GM12878 (cell line): ENCODE data around the gene CCDC27. TPM values are rescaled to one million over a fixed set of nuclear protein-coding genes. Genes with fewer than 3 reads are reported as not detected.

Source experiments
- ATF3 ChIP-seq: IDR thresholded peaks from 2 replicates; pipeline ENCODE4 v1.6.1; 2011; ENCODE audit warnings: low read depth, mild to moderate bottlenecking, low read length, moderate library complexity, borderline replicate concordance; ENCODE audit errors: extremely low read depth
- ATF7 ChIP-seq: fragments of 450-650 bp; IDR thresholded peaks from 2 replicates; pipeline ENCODE4 v1.6.1; 2016; ENCODE audit warnings: low read depth, mild to moderate bottlenecking
- BHLHE40 ChIP-seq, 2 experiments: fragments of 450-650 bp in 1 of 2; IDR thresholded peaks; 2 replicates each; pipeline ENCODE4 v1.6.1; 2011 to 2017; ENCODE audit warnings: low read depth in 2 of 2, borderline replicate concordance in 1 of 2, improper control_type of control experiment in 1 of 2, low read length in 1 of 2, mild to moderate bottlenecking in 1 of 2
- CBX3 ChIP-seq: fragments of 200-600 bp; sonication (generic); IDR thresholded peaks from 2 replicates; pipeline ENCODE4 v1.6.1; 2016; ENCODE audit warnings: low read depth, borderline replicate concordance
- DPF2 ChIP-seq: fragments of 450-650 bp; IDR thresholded peaks from 2 replicates; pipeline ENCODE4 v1.6.1; 2017; ENCODE audit warnings: mild to moderate bottlenecking
- GATAD2B ChIP-seq: fragments of 450-650 bp; conservative IDR thresholded peaks from 2 replicates; pipeline ENCODE4 v1.6.1; 2017; ENCODE audit warnings: low read depth, mild to moderate bottlenecking, moderate library complexity
- HCFC1 ChIP-seq: fragments of 150-350 bp; IDR thresholded peaks from 2 replicates; pipeline ENCODE4 v1.6.1; 2014; ENCODE audit warnings: low read length
- IKZF1 ChIP-seq: fragments of 450-650 bp; conservative IDR thresholded peaks from 2 replicates; pipeline ENCODE4 v1.6.1; 2017; ENCODE audit warnings: antibody characterized with exemption, mild to moderate bottlenecking
- MAX ChIP-seq: IDR thresholded peaks from 2 replicates; pipeline ENCODE4 v1.6.1; 2012; ENCODE audit warnings: low read depth, low read length, improper control_type of control experiment
- MLLT1 ChIP-seq: fragments of 450-650 bp; IDR thresholded peaks from 2 replicates; pipeline ENCODE4 v1.6.1; 2016; ENCODE audit warnings: mild to moderate bottlenecking
- MTA2 ChIP-seq: fragments of 450-650 bp; IDR thresholded peaks from 2 replicates; pipeline ENCODE4 v1.6.1; 2016; ENCODE audit warnings: low read depth, mild to moderate bottlenecking, moderate library complexity
- RB1 ChIP-seq: fragments of 450-650 bp; formaldehyde crosslinking; IDR thresholded peaks from 2 replicates; pipeline ENCODE4 v1.6.1; 2017; ENCODE audit warnings: mild to moderate bottlenecking, borderline replicate concordance
- RCOR1 ChIP-seq: conservative IDR thresholded peaks from 2 replicates; pipeline ENCODE4 v1.6.1; 2012; ENCODE audit warnings: low read depth, low read length, improper control_type of control experiment
- RELB ChIP-seq: fragments of 450-650 bp; IDR thresholded peaks from 2 replicates; pipeline ENCODE4 v1.6.1; 2017; ENCODE audit warnings: low read depth, mild to moderate bottlenecking, moderate library complexity
- SRF ChIP-seq, 2 experiments: IDR thresholded peaks; 2 replicates each; pipeline ENCODE4 v1.6.1; 2011; ENCODE audit warnings: low read depth in 2 of 2, low read length in 2 of 2, mild to moderate bottlenecking in 1 of 2, moderate library complexity in 1 of 2
- USF1 ChIP-seq: IDR thresholded peaks from 2 replicates; pipeline ENCODE4 v1.6.1; 2011; ENCODE audit warnings: borderline replicate concordance, low read depth, mild to moderate bottlenecking, moderate library complexity, mixed read lengths, low read length; ENCODE audit not compliant: insufficient read depth; ENCODE audit errors: extremely low read length
- ZBTB33 ChIP-seq: fragments of 450-650 bp; IDR thresholded peaks from 2 replicates; pipeline ENCODE4 v1.6.1; 2017; ENCODE audit warnings: mild to moderate bottlenecking
- ZNF687 ChIP-seq: fragments of 450-650 bp; IDR thresholded peaks from 2 replicates; pipeline ENCODE4 v1.6.1; 2017; ENCODE audit warnings: mild to moderate bottlenecking, moderate library complexity
- polyA plus RNA-seq, 11 experiments: library from polyadenylated mRNA; depleted of rRNA in 4 of 11; unstranded in 6 of 11; stranded (reverse) in 5 of 11; fragments of >200 nt; fragmentation: Nextera tagmentation in 4 of 11; fragmentation: Illumina TruSeq in 1 of 11; extraction: Ambion mirVana in 4 of 11; extraction: Trizol in 1 of 11; gene quantifications; 1 replicate in 1 of 11; 2 replicates in 10 of 11; pipeline versions ENCODE4 v1.2.1 to v1.2.3, GENCODE V29; 2011 to 2016; ENCODE audit warnings: inconsistent platforms in 2 of 11, missing spikeins in 2 of 11, low read depth in 1 of 11
- total RNA-seq, 4 experiments: library from RNA; depleted of rRNA in 3 of 4; stranded (reverse); fragments of >200 nt in 3 of 4; fragmentation: Illumina TruSeq in 1 of 4; extraction: Trizol in 1 of 4; gene quantifications; 2 replicates each; pipeline versions ENCODE4 v1.2.1 to v1.2.3, GENCODE V29; 2013 to 2021

Gene CCDC27
- total and polyA plus RNA-seq, 10 of the 15 experiments (the other 5 are each of a cell fraction or from before 2014, with no cell fraction given): 0.05 TPM; not detected in 9

GRCh38 chr1:3772027-3772714 is 19.9 kb downstream of the CCDC27 start (continued):
- TF ChIP-seq RCOR1 (no peak), MTA2 (no peak), MLLT1 (no peak), SRF (IDR thresholded peaks at IDR 0.05; ENCODE audit: low read depth in 2 of 2, low read length in 2 of 2) (no peak), BHLHE40 (IDR thresholded peaks at IDR 0.05; ENCODE audit: borderline replicate concordance in 1 of 2, low read depth in 2 of 2, low read length in 1 of 2) (peak; percentile 76 to 88), ATF7 (no peak), USF1 (peak; percentile 54), ATF3 (no peak), ZNF687 (no peak), RB1 (0 out of 2 replicates have a peak, but pooled peaks have one; percentile 53), MAX (peak; percentile 31; the same call in 1 of the 2 replicates), DPF2 (peak; percentile 40), IKZF1 (peak; percentile 63), HCFC1 (peak; percentile 30; the same call in 1 of the 2 replicates), RELB (0 out of 2 replicates have a peak, but pooled peaks have one; percentile 22), GATAD2B (peak; percentile 69), CBX3 (no peak), ZBTB33 (no peak)
